ENCODE measurements around the gene GNAS.

GRCh38 chr20:58819921-58820320 lies 32.6 kb upstream of the GNAS start:
- TF ChIP-seq CTCF (IDR thresholded peaks at IDR 0.05; ENCODE audit: low read depth, low read length): no peak
- TF ChIP-seq EZH2phosphoT487 (IDR thresholded peaks at IDR 0.05; ENCODE audit: low read depth): no peak
